ENCODE data around the gene SHH. TPM values are rescaled to one million over a fixed set of nuclear protein-coding genes. Genes with fewer than 3 reads are reported as not detected.

Gene SHH
- polyA plus RNA-seq, 3 donors, result not detected

GRCh38 chr7:155802906-155803417 is 9.3 kb downstream of the SHH start:
- Mint-ChIP-seq H3K4me1 (peaks cover 36% of the 10 kb centered on the region), H3K9me3 (peaks cover 0 to 26% (median 7%) of the 10 kb centered on the region in 7 donors), H3K27me3 (ENCODE audit: low read depth in 3 of 3) (peaks cover 77 to 94% (median 84%) of the 10 kb centered on the region in 3 donors), H3K4me3 (peak overlapping the region in 1 of 2 donors; percentile 39), H3K36me3 (peaks cover 0 to 2% of the 10 kb centered on the region in 2 donors), H3K27ac (no peak overlapping the region)
- H4K20me1 ChIP-seq (ENCODE audit: insufficient read depth, low read length), result no peaks in the 10 kb centered on the region
- no peak for TF ChIP-seq CTCF (IDR thresholded peaks at IDR 0.05)
- peaks cover 56 to 91% of the 10 kb centered on the region in 2 donors for H3K27me3 ChIP-seq (ENCODE audit: control insufficient read depth in 2 of 2, insufficient read depth in 2 of 2, low read length in 2 of 2)
- H3K79me2 ChIP-seq (ENCODE audit: insufficient read depth, low read length), result no peaks in the 10 kb centered on the region
- H3K4me3 ChIP-seq (replicated peaks in 1 of 3; ENCODE audit: low read depth in 2 of 3, low read length in 3 of 3), result peak overlapping the region in 1 of 3 experiments; percentile 71
- peaks cover 31 to 50% of the 10 kb centered on the region in 2 donors for H3K4me1 ChIP-seq (ENCODE audit: control insufficient read depth in 1 of 2, insufficient read depth in 2 of 2, low read length in 2 of 2)
- no peaks in the 10 kb centered on the region for H3K36me3 ChIP-seq (replicated peaks in 1 of 2; ENCODE audit: control insufficient read depth in 1 of 2, insufficient read depth in 2 of 2, low read length in 2 of 2)
- peaks cover 0 to 5% of the 10 kb centered on the region in 2 donors for H3K9me3 ChIP-seq (replicated peaks in 1 of 2; ENCODE audit: control insufficient read depth in 1 of 2, insufficient read depth in 1 of 2, low read length in 2 of 2)
- H2AFZ ChIP-seq (ENCODE audit: insufficient read depth, low read depth, low read length, poor library complexity, severe bottlenecking), result no peak overlapping the region
- intact Hi-C loops (cut with micrococcal nuclease), result no loop called here
- H3K27ac ChIP-seq (ENCODE audit: low read depth in 1 of 2, low read length in 2 of 2), result no peak overlapping the region
- WGBS (ENCODE audit: insufficient coverage), result 9% methylated on average over 70 of the region's 70 CpGs
- no peak for DNase-seq
- H3K4me2 ChIP-seq (replicated peaks; ENCODE audit: extremely low read depth, low read length, poor library complexity, severe bottlenecking), result peak overlapping the region; percentile 76
- no peak overlapping the region for H3K9ac ChIP-seq (ENCODE audit: insufficient read depth, low read length, poor library complexity, severe bottlenecking)

GRCh38 chr7:155802291-155802690 is 10.0 kb downstream of the SHH start:
- H2AFZ ChIP-seq (ENCODE audit: insufficient read depth, low read depth, low read length, poor library complexity, severe bottlenecking), result no peak overlapping the region
- H3K4me3 ChIP-seq (replicated peaks in 1 of 3; ENCODE audit: low read depth in 2 of 3, low read length in 3 of 3), result no peak overlapping the region
- no peak for DNase-seq
- Mint-ChIP-seq H3K36me3 (peaks cover 0 to 2% of the 10 kb centered on the region in 2 donors), H3K4me3 (peak overlapping the region in 1 of 2 donors; percentile 66), H3K4me1 (peaks cover 29% of the 10 kb centered on the region), H3K27ac (no peak overlapping the region), H3K9me3 (peaks cover 0 to 22% (median 7%) of the 10 kb centered on the region in 7 donors), H3K27me3 (ENCODE audit: low read depth in 3 of 3) (peaks cover 71 to 88% (median 78%) of the 10 kb centered on the region in 3 donors)
- peaks cover 28 to 44% of the 10 kb centered on the region in 2 donors for H3K4me1 ChIP-seq (ENCODE audit: control insufficient read depth in 1 of 2, insufficient read depth in 2 of 2, low read length in 2 of 2)
- no CpG with 5 or more reads among the region's 6 CpGs for WGBS (ENCODE audit: insufficient coverage)
- no peaks in the 10 kb centered on the region for H3K36me3 ChIP-seq (replicated peaks in 1 of 2; ENCODE audit: control insufficient read depth in 1 of 2, insufficient read depth in 2 of 2, low read length in 2 of 2)
- no peak overlapping the region for H3K9ac ChIP-seq (ENCODE audit: insufficient read depth, low read length, poor library complexity, severe bottlenecking)
- H3K27ac ChIP-seq (ENCODE audit: low read depth in 1 of 2, low read length in 2 of 2), result no peak overlapping the region
- H3K4me2 ChIP-seq (replicated peaks; ENCODE audit: extremely low read depth, low read length, poor library complexity, severe bottlenecking), result no peak overlapping the region
- no peaks in the 10 kb centered on the region for H3K79me2 ChIP-seq (ENCODE audit: insufficient read depth, low read length)
- intact Hi-C loops (cut with micrococcal nuclease), result no loop called here
- TF ChIP-seq CTCF (IDR thresholded peaks at IDR 0.05), result no peak
- H3K27me3 ChIP-seq (ENCODE audit: control insufficient read depth in 2 of 2, insufficient read depth in 2 of 2, low read length in 2 of 2), result peaks cover 50 to 86% of the 10 kb centered on the region in 2 donors
- H3K9me3 ChIP-seq (replicated peaks in 1 of 2; ENCODE audit: control insufficient read depth in 1 of 2, insufficient read depth in 1 of 2, low read length in 2 of 2), result no peaks in the 10 kb centered on the region
- no peaks in the 10 kb centered on the region for H4K20me1 ChIP-seq (ENCODE audit: insufficient read depth, low read length)
